Measurements from ENCODE around the gene CDV3.

GRCh38 chr3:133562376-133562775 is 11.1 kb upstream of the CDV3 start:
- TF ChIP-seq CTCF (IDR thresholded peaks at IDR 0.05; ENCODE audit: extremely low read depth in 1 of 2, insufficient read depth in 1 of 2, low read depth in 1 of 2, low read length in 2 of 2) (no peak), EZH2 (IDR thresholded peaks at IDR 0.05; ENCODE audit: borderline replicate concordance, low read depth, low read length, severe bottlenecking) (no peak), POLR2A (IDR thresholded peaks at IDR 0.05; ENCODE audit: low read depth, low read length) (no peak), FOS (IDR thresholded peaks at IDR 0.05; ENCODE audit: borderline replicate concordance, insufficient read depth, low read length) (no peak), POLR2AphosphoS5 (IDR thresholded peaks at IDR 0.05; ENCODE audit: insufficient read depth, low read depth, low read length) (no peak), JUN (IDR thresholded peaks at IDR 0.05; ENCODE audit: borderline replicate concordance, insufficient read depth, insufficient read length, low read depth) (no peak), MYC (IDR thresholded peaks at IDR 0.05; ENCODE audit: low read depth, low read length) (no peak), GATA2 (IDR thresholded peaks at IDR 0.05; ENCODE audit: insufficient read depth, insufficient read length, low read depth, low read length) (no peak)

Data from endothelial cell of umbilical vein (primary cell).